Upper lobe of left lung (tissue), 4 donors: Measurements from ENCODE around the gene NDUFB1.

Experiments
- CTCF ChIP-seq, 6 experiments: fragments of 450-650 bp in 4 of 6; fragments of 200-600 bp in 2 of 6; sonication (generic) in 2 of 6; IDR thresholded peaks; one replicate each; pipeline ENCODE4 v1.5.1; 2016 to 2019; ENCODE audit warnings: antibody characterized with exemption in 6 of 6
- POLR2A ChIP-seq, 4 donors: fragments of 450-650 bp; IDR thresholded peaks; one replicate each; pipeline ENCODE4 v1.5.1; 2016 to 2017; ENCODE audit warnings: antibody characterized with exemption in 4 of 4, mild to moderate bottlenecking in 2 of 4
- POLR2AphosphoS5 ChIP-seq, 2 donors: sonication (generic); formaldehyde crosslinking; IDR thresholded peaks; one replicate each; pipeline ENCODE4 v1.5.1; 2017; ENCODE audit warnings: antibody characterized with exemption in 2 of 2

GRCh38 chr14:92121207-92121669 is 268 bp downstream of the NDUFB1 start:
- TF ChIP-seq CTCF (IDR thresholded peaks at IDR 0.05) (no peak), POLR2A (IDR thresholded peaks at IDR 0.05) (no peak), POLR2AphosphoS5 (IDR thresholded peaks at IDR 0.05) (no peak)
